ENCODE data around the gene LUC7L3.
"Not testable (repeated sequence)": the region's sequence is repeated elsewhere in the genome, so short reads cannot be mapped to it uniquely, and the experiment has no call there.

Gene LUC7L3

DNA sequence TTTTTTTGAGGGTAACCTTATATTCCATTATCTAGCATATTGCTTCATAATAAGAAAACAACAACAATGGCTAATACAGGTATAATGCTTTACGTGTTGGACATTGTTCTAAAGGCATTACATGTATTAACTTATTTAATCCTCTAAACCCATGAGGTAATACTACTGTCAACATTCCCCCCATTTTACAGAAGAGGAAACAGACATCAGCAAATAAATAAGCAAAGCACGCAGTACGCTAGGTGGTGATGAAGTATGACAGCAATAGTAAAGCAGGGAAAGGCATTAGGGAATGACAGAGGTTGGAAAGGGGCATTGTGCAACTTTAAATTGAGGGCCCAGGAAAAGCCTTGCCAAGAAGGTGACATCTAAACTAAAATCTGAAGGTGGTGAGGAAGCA lies 16.2 kb upstream of the LUC7L3 start:
- H3K4me3 ChIP-seq (ENCODE audit: low read depth, low read length), result no peak overlapping the region
- DNase-seq (ENCODE audit: low read depth), result no peak
- TF ChIP-seq CTCF (IDR thresholded peaks at IDR 0.05; ENCODE audit: control insufficient read depth, extremely low read depth, insufficient read depth), result no peak

- peak; percentile 67 for DNase-seq (ENCODE audit: low read depth)
- peak within 1 kb of the TSS; percentile 70 for H3K4me3 ChIP-seq (ENCODE audit: low read depth, low read length)
- no peak for TF ChIP-seq CTCF (IDR thresholded peaks at IDR 0.05; ENCODE audit: control insufficient read depth, extremely low read depth, insufficient read depth)
Measured at GRCh38 chr17:50707289-50708049, 11.9 kb upstream of the LUC7L3 start, which contains the start of gene ANKRD40. Gene ANKRD40 (minus strand): TSS chr17:50707914. CDS start chr17:50707654, 260 bp downstream.

DNA sequence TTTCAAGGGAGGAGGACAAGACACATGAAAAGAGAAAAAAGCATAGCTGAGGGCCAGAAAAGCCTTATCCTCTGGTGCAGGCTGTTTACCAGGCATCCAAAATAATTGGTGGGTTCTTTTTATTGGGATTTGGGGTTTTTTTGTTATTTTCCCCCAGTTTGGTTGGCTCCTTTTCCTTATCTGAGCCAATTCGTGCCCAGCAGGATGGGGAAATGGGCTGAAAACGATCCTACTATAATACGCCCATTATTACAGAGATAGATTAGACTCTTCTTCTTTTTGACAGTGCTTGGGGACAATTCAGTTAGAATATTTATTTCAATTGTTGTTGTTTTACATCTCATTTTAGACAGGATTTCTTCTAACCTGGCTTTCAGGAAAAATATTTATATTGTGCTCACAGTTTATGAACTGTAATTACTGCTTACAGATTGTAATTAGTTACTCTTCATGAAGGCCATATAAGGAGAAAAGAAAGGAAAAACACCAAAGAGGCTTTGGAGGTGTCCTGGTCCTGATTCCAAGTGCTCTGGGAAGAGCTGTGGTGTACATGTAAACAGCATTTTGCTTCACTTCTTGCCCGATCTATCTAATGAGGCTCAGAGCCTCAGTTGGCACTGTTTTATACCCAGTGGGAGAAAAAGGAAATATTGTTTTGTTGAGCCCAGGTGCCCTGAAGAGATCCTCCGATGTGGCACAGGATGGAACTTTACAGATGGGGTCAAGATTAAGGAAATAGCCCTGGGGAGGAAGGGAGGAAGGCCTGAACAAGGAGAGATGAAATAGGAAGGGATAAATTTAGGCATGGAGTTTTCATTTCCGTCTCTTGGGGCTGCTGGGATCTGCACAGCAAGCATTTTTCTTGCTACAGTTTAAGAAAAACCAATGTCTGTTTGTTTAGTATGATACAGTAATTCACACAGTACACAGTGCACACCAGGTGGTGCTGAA lies 11.1 kb upstream of the LUC7L3 start:
- peak overlapping the region; percentile 70 for H3K4me3 ChIP-seq (ENCODE audit: low read depth, low read length)
- TF ChIP-seq CTCF (IDR thresholded peaks at IDR 0.05; ENCODE audit: control insufficient read depth, extremely low read depth, insufficient read depth), result peak; percentile 17; the same call in 1 of the 2 replicates
- peak; percentile 42 for DNase-seq (ENCODE audit: low read depth)

DNA sequence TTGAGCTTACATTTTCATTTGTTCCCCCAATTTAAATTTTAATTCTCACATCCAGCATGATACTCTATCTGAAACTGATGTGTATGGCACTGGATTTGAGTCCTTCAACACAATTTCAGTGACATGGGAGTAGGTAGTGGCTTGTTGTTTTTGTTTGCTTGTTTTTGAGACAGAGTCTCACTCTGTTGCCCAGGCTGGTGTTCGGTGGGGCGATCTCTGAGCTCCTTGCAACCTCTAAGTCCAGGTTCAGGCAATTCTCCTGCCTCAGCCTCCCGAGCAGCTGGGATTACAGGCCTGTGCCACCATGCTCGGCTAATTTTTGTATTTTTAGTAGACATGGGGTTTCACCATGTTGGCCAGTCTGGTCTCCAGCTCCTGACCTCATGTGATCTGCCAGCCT lies 10.3 kb upstream of the LUC7L3 start:
- not testable (repeated sequence) for DNase-seq (ENCODE audit: low read depth)
- H3K4me3 ChIP-seq (ENCODE audit: low read depth, low read length), result peak overlapping the region; percentile 70

- H3K4me3 ChIP-seq (ENCODE audit: low read depth, low read length), result no peak overlapping the region
- no peak for TF ChIP-seq CTCF (IDR thresholded peaks at IDR 0.05; ENCODE audit: control insufficient read depth, extremely low read depth, insufficient read depth)
- DNase-seq (ENCODE audit: low read depth), result no peak
Measured at GRCh38 chr17:50710025-50710424, 9.4 kb upstream of the LUC7L3 start.

DNA sequence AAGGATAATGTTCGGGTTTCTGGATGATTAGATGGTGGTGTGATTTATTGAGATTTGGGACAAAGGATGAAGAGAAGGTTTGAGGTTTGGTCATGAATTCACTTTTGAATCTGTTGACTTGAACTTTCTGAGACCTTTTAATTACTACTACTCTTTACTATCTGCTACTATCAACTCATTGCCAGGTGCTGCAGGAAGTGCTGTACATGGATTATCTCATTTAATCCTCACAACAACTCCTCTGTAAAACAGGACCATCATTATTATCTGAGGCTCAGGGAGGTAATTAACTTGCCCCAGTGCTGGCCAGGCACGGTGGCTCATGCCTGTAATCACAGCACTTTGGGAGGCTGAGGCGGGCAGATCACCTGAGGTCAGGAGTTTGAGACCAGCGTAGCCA lies 8.8 kb upstream of the LUC7L3 start:
- TF ChIP-seq CTCF (IDR thresholded peaks at IDR 0.05; ENCODE audit: control insufficient read depth, extremely low read depth, insufficient read depth), result no peak
- no peak for DNase-seq (ENCODE audit: low read depth)

GRCh38 chr17:50712641-50713040 lies 6.8 kb upstream of the LUC7L3 start:
- H3K4me3 ChIP-seq (ENCODE audit: low read depth, low read length), result no peak overlapping the region
- no peak for DNase-seq (ENCODE audit: low read depth)
- TF ChIP-seq CTCF (IDR thresholded peaks at IDR 0.05; ENCODE audit: control insufficient read depth, extremely low read depth, insufficient read depth), result no peak

More for the DNA sequence above, 8.8 kb upstream of the LUC7L3 start:
- H3K4me3 ChIP-seq (ENCODE audit: low read depth, low read length), result no peak overlapping the region

Measured in LNCaP clone FGC (cell line).